OCI-LY3 (cell line): ENCODE results near the gene NCOA5.
"Not testable (repeated sequence)": the region's sequence is repeated elsewhere in the genome, so short reads cannot be mapped to it uniquely, and the experiment has no call there.

Experiments used
- EZH2phosphoT487 ChIP-seq: fragments of 200-600 bp; shearing (Covaris generic); IDR thresholded peaks from 2 replicates; pipeline ENCODE4 v1.6.1; 2018; ENCODE audit warnings: antibody characterized with exemption, mixed run types, low read depth
- TF ChIP-seq, protein P1 (sequence below): fragments of 200-600, 300-600 bp; sonication (generic); IDR thresholded peaks from 2 replicates; pipeline ENCODE4 v1.5.1; 2014; ENCODE audit warnings: antibody characterized with exemption, low read length, low read depth

GRCh38 chr20:46100444-46100843 is 10.7 kb upstream of the NCOA5 start:
- TF ChIP-seq, protein P1, sequence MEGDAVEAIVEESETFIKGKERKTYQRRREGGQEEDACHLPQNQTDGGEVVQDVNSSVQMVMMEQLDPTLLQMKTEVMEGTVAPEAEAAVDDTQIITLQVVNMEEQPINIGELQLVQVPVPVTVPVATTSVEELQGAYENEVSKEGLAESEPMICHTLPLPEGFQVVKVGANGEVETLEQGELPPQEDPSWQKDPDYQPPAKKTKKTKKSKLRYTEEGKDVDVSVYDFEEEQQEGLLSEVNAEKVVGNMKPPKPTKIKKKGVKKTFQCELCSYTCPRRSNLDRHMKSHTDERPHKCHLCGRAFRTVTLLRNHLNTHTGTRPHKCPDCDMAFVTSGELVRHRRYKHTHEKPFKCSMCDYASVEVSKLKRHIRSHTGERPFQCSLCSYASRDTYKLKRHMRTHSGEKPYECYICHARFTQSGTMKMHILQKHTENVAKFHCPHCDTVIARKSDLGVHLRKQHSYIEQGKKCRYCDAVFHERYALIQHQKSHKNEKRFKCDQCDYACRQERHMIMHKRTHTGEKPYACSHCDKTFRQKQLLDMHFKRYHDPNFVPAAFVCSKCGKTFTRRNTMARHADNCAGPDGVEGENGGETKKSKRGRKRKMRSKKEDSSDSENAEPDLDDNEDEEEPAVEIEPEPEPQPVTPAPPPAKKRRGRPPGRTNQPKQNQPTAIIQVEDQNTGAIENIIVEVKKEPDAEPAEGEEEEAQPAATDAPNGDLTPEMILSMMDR = not testable (repeated sequence)
- TF ChIP-seq EZH2phosphoT487 = not testable (repeated sequence)
